Astrocyte (in vitro differentiated cells and primary cell): ENCODE data around the gene TNNI2.

Experiments
- CTCF ChIP-seq: IDR thresholded peaks from 2 replicates; pipeline ENCODE4 v1.5.1; 2011; ENCODE audit warnings: low read depth, mild to moderate bottlenecking, inconsistent platforms, low read length, moderate library complexity; ENCODE audit not compliant: insufficient read depth
- EZH2 ChIP-seq: IDR thresholded peaks from 2 replicates; pipeline ENCODE4 v1.6.1; 2012; ENCODE audit warnings: mild to moderate bottlenecking, low read length, inconsistent platforms; ENCODE audit not compliant: insufficient read depth

GRCh38 chr11:1847926-1848639 lies 9.3 kb downstream of the TNNI2 start:
- TF ChIP-seq CTCF, result no peak
- no peak for TF ChIP-seq EZH2
